ENCODE results near the gene SCARF2. TPM values are rescaled to one million over a fixed set of nuclear protein-coding genes. Genes with fewer than 3 reads are reported as not detected.
A peak's percentile ranks its signal among the peaks of the same experiment; 100 is the strongest.
"Not testable (repeated sequence)": the region's sequence is repeated elsewhere in the genome, so short reads cannot be mapped to it uniquely, and the experiment has no call there.

The SCARF2 gene
- total RNA-seq, 3 donors from 2014 or later (not counting 1 experiment from before 2014, with no cell fraction given): 1.8 to 3.5 (median 2.9) TPM

DNA sequence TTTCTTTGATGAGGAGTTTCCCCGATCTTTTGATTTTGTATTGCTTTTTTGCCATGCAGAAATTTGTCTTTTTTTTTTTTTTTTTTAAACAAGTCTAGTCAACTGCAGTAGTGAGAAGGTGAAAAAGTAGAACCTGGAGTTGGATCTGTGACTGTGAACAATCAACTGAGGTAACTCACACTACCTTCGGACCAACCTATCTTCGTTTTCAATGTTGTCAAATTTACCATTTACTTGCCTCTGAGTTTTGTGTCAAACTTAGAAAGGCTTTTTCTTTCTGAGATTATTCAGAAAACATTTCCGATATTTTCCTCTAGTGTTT is 37.5 kb upstream of the SCARF2 start:
- Histone ChIP-seq H3K36me3 (ENCODE audit: control insufficient read depth, insufficient read depth, low read length) (peaks cover 5% of the 10 kb centered on the region), H3K4me1 (ENCODE audit: control insufficient read depth, insufficient read depth, low read length) (no peaks in the 10 kb centered on the region), H3K9me3 (ENCODE audit: control insufficient read depth, insufficient read depth, low read length) (no peaks in the 10 kb centered on the region), H3K27me3 (ENCODE audit: control insufficient read depth, insufficient read depth, low read length) (no peaks in the 10 kb centered on the region), H3K4me3 (ENCODE audit: low read length) (no peak overlapping the region), H3K27ac (ENCODE audit: low read length) (no peak overlapping the region)
- peaks cover 4 to 7% of the 10 kb centered on the region in 2 donors for H3K4me1 Mint-ChIP-seq
- no peak overlapping the region for H3K27ac Mint-ChIP-seq
- no peaks in the 10 kb centered on the region for H3K27me3 Mint-ChIP-seq (ENCODE audit: low read depth in 2 of 2)
- intact Hi-C loops (cut with micrococcal nuclease): no loop called here
- WGBS (ENCODE audit: insufficient coverage): 96% methylated on average over 3 of the region's 4 CpGs
- ATAC-seq (no peak), DNase-seq (peak in 1 of 2 donors; percentile 27)
- no peaks in the 10 kb centered on the region for H3K9me3 Mint-ChIP-seq
- no peak overlapping the region for H3K4me3 Mint-ChIP-seq
- no peak for TF ChIP-seq CTCF (IDR thresholded peaks at IDR 0.05)
- no peaks in the 10 kb centered on the region for H3K36me3 Mint-ChIP-seq

- H3K4me1 Mint-ChIP-seq: peaks cover 0 to 8% of the 10 kb centered on the region in 2 donors
- H3K27me3 Mint-ChIP-seq (ENCODE audit: low read depth in 2 of 2): no peaks in the 10 kb centered on the region
- DNase-seq: no peak
- WGBS (ENCODE audit: insufficient coverage): 91% methylated on average over 8 of the region's 11 CpGs
- no peaks in the 10 kb centered on the region for H3K4me1 ChIP-seq (ENCODE audit: control insufficient read depth, insufficient read depth, low read length)
- no peak overlapping the region for H3K4me3 Mint-ChIP-seq
- H3K36me3 ChIP-seq (ENCODE audit: control insufficient read depth, insufficient read depth, low read length): peaks cover 11% of the 10 kb centered on the region
- intact Hi-C loops (cut with micrococcal nuclease): no loop called here
- H3K27ac Mint-ChIP-seq: peak overlapping the region; percentile 14 to 68
- H3K4me3 ChIP-seq (ENCODE audit: low read length): no peak overlapping the region
- H3K27ac ChIP-seq (ENCODE audit: low read length): no peak overlapping the region
- no peaks in the 10 kb centered on the region for H3K36me3 Mint-ChIP-seq
- no peaks in the 10 kb centered on the region for H3K27me3 ChIP-seq (ENCODE audit: control insufficient read depth, insufficient read depth, low read length)
- no peak for TF ChIP-seq CTCF (IDR thresholded peaks at IDR 0.05)
- no peaks in the 10 kb centered on the region for H3K9me3 ChIP-seq (ENCODE audit: control insufficient read depth, insufficient read depth, low read length)
- H3K9me3 Mint-ChIP-seq: no peaks in the 10 kb centered on the region
- ATAC-seq: no peak
These were observed 35.2 kb upstream of the SCARF2 start for GRCh38 chr22:20472629-20473442.

DNA sequence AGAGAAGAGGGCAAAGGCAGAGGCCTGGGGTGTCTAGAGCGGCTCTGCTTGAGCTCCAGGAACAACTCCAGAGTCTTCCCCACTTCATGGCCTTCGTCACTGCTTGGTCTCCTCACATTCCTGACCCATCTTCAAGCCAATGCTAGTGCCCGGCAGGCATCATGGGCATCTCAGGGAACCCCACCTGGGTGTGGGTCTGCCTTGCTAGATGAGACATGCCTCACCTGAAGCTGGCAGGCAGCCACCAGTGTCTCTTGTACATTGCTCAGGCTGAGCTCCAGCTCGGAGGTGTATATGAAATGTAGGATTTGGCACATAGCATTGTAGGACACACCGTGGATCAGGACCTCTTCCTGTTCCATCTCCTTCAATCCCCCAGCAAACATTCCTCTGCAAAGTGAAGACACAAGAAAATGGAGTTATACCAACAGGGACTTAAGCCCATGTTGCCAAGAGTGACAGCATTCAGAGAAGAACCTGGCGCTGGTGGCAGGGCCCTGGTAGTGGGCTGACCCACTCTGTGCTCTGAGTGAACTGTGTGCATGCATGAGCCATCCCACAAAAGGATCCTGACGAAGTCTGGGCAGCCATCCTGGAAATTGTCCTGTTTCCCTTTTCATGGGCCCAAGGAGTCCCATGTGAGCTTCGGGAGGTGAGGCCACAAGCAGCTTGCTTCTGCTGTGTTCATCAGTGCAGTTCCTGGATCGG is 33.7 kb upstream of the SCARF2 start:
- ATAC-seq (no peak), DNase-seq (no peak)
- Histone ChIP-seq H3K36me3 (ENCODE audit: control insufficient read depth, insufficient read depth, low read length) (peaks cover 11% of the 10 kb centered on the region), H3K4me1 (ENCODE audit: control insufficient read depth, insufficient read depth, low read length) (no peaks in the 10 kb centered on the region), H3K27me3 (ENCODE audit: control insufficient read depth, insufficient read depth, low read length) (no peaks in the 10 kb centered on the region), H3K27ac (ENCODE audit: low read length) (no peak overlapping the region), H3K9me3 (ENCODE audit: control insufficient read depth, insufficient read depth, low read length) (no peaks in the 10 kb centered on the region), H3K4me3 (ENCODE audit: low read length) (no peak overlapping the region)
- H3K27ac Mint-ChIP-seq: no peak overlapping the region
- peaks cover 0 to 4% of the 10 kb centered on the region in 2 donors for H3K4me1 Mint-ChIP-seq
- no peaks in the 10 kb centered on the region for H3K9me3 Mint-ChIP-seq
- no peaks in the 10 kb centered on the region for H3K36me3 Mint-ChIP-seq
- intact Hi-C loops (cut with micrococcal nuclease): no loop called here
- H3K4me3 Mint-ChIP-seq: no peak overlapping the region
- WGBS (ENCODE audit: insufficient coverage): 97% methylated on average over 6 of the region's 9 CpGs
- no peak for TF ChIP-seq CTCF (IDR thresholded peaks at IDR 0.05)
- H3K27me3 Mint-ChIP-seq (ENCODE audit: low read depth in 2 of 2): no peaks in the 10 kb centered on the region

GRCh38 chr22:20470525-20470924 is 32.9 kb upstream of the SCARF2 start:
- H3K36me3 Mint-ChIP-seq; H3K4me3 ChIP-seq (ENCODE audit: low read length); H3K27ac Mint-ChIP-seq; ATAC-seq; DNase-seq; H3K27me3 Mint-ChIP-seq (ENCODE audit: low read depth in 2 of 2); H3K4me1 ChIP-seq (ENCODE audit: control insufficient read depth, insufficient read depth, low read length); H3K27me3 ChIP-seq (ENCODE audit: control insufficient read depth, insufficient read depth, low read length); H3K4me1 Mint-ChIP-seq; H3K4me3 Mint-ChIP-seq; intact Hi-C loops (cut with micrococcal nuclease); H3K9me3 Mint-ChIP-seq; H3K27ac ChIP-seq (ENCODE audit: low read length); H3K9me3 ChIP-seq (ENCODE audit: control insufficient read depth, insufficient read depth, low read length): not testable (repeated sequence)
- H3K36me3 ChIP-seq (ENCODE audit: control insufficient read depth, insufficient read depth, low read length): peaks cover 11% of the 10 kb centered on the region
- 96% methylated on average over 2 of the region's 2 CpGs for WGBS (ENCODE audit: insufficient coverage)
